ENCODE measurements around the gene OR5K1.

Gene OR5K1

DNA sequence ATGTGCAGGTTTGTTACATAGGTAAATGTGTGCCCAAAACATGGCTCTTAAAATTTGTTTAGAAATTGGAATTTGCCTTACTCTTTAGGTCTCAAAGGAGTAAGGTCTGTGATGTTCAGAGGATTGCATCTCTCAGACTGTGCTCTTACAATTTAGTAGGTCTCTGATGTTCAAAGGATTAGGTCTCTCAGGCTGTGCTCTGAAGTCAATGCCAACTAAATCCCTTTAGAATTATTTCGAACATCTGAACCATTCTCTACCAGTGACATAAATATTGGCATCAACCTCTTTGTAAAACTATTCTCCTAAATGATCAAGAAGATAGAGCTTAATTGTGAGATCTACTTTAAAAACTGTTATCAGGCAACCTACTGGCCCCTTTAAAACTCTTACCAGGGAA, at the start of gene OR5K1:
TSS of gene OR5K1 (plus strand) at position 301 of the 400 bp plus-strand sequence. CDS start 6,376 bp downstream, outside the sequence.
- DNase-seq = no peak

DNA sequence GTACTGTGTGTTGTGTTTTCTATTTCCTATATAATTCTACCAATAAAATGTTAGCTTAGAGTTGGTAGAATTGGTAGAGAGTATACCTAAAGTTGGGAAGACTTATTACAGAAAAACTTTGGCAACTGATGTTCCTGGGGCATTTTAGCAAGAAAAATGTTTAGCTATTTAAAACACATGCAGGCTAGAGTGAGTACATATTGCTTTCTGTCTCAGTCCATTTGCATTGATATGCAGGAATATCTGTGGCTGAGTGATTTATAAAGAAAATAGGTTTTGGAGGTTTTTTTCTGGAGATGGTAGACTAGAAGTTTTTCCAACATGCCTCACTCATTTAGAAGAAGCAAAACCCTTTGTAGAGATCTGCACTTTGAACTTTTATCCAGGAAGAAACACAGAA, 30.4 kb upstream of the OR5K1 start:
- no peak for DNase-seq

GRCh38 chr3:98433764-98434163, 29.2 kb upstream of the OR5K1 start:
- no peak for DNase-seq

DNA sequence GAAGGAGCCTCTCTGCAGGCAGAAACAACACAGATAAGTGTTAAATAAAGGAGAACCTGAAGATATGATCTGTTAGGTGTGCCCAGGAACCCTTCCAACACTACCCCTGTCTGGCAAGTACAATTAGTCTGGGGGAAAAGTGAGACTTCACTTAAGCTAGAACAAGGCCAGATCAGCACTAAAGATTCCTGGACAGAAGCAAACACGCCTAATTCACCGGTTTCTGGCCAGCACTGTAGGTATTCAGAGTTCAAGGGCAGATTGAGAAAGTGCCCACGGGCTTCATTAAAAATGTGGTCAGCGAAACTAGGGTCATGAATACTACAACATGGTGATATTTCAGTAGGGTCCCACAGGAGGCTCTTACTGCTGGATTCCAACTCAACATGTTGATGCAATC, 28.6 kb upstream of the OR5K1 start:
- no peak for DNase-seq

DNA sequence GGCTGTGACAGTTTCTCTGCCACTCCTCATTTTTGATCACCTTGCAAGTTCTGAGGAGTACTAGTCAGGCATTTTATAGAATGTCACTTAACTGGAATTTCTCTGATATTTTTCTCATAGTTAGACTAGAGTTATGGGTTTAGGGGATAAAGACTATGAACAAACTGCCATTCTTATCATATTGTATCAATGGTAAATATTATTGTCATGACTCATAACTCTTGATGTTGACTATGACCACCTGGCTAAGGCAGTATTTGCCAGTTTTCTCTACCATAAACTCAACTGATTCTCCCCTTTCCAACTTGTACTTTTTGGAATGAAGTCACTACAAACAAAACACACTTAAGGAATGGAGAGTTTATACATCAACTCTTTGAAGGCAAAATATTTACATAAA, 22.7 kb upstream of the OR5K1 start:
- DNase-seq = no peak

- no peak for DNase-seq
Measured at GRCh38 chr3:98445949-98446406, 17.0 kb upstream of the OR5K1 start.

DNA sequence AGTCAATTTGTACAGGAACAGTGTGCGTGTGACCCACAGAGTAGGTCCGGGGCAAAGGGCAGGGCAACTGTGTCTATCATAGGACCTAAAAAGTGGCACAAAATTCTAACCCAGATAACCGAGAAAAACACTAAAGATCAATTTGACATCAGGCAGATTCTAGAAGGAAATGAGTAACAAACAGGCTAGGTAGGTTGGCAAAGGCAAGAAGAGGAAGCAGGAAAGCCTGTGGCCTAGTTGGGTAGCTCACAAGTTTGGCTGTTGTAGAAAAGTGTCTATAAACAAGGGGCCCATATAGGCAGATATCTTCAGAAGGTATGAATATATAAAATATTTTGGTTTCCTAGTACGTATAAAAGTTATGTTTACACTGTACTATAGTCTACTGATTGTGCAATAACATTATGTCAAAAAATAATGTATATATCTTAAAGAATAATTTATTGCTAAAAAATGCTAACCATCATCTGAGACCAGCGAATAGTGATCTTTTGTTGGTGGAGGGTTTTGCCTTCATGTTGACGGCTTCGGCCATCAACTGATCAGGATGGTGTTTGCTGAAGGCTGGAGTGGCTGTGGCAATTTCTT, 13.3 kb upstream of the OR5K1 start:
- DNase-seq = no peak

GRCh38 chr3:98450372-98450771, 12.6 kb upstream of the OR5K1 start:
- DNase-seq = no peak

- DNase-seq = no peak
Measured at GRCh38 chr3:98453827-98454226, 9.2 kb upstream of the OR5K1 start.

DNA sequence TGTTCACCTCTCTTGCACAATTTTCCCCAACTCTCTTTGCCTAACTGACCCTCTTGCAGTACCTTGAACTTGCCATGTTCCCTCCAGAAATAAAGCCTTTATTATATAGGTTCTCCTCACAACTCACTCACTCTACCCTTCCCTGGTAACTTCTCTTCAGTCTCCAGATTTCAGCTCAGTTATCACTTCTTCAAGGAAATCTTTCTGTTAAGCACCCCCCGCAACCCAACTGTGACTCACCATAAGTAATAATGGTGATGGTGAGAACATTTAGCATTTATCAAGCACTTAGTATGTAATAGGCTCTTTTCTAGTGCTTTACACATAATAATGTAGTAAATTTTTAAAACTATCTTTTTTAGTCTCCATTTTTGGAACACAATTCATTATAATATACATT, 8.1 kb upstream of the OR5K1 start:
- DNase-seq = no peak

DNA sequence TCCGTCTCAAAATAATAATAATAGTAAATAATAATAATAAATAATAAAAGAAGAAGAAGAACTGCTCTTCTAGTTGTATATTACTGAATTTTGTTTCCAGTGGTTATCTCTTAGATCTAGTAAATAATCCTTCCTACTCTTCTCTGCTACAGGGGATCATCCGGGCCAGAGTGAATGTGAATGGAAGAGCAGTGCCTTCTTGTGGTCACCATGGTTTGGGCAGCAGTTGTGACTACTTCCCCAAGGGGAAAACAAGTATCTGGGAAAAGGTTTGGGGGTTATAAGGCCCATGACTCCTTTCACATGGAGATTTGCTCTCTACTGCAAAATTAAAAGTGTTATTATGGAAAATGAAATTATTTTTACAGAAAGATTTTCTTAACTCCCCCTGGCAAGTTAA, 5.5 kb upstream of the OR5K1 start:
- no peak for DNase-seq

DNA sequence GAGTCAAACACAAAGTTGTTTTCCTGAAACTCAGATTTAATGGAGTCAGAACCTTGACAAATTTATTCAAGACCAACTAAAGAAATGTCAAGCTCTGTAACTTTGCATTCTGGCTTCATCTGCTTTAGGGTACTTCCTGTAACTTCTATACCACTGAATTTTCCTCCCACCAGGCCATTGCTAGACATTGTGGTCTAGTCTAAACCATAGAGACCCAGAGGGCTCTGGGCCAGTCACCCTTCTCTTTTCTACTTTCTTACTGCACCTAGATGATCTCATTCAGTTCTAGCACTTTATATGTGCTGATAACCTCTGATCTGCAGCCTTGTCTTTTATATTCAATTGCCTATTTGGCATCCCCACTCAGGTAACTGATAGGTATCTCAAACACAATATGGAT, 2.8 kb upstream of the OR5K1 start:
- no peak for DNase-seq

- DNase-seq = no peak
Measured at GRCh38 chr3:98482717-98483482, 19.9 kb downstream of the OR5K1 start.

DNA sequence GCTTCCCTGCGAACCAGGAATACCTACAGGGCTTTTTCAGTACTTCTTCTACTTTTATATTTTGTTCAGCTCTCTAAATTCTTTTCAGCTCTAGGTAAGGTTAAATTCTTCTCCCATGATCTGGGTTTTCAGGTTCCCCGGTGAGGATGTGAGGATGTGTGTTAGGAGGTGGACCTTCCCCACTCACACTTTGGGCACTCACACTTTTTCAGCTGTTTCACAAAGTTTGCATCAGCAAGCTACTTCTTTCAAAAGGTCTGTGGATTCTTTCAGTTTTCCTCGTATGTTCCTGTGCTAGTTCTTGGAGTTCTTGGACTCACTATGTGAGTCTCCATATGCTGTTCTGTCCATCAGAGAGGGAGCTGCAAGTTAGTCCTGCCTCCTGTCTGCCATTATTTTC, 20.6 kb downstream of the OR5K1 start:
- DNase-seq = no peak

GRCh38 chr3:98497381-98497780, 34.4 kb downstream of the OR5K1 start, which contains the start of gene OR5K2:
Gene OR5K2, plus strand, starts transcription at chr3:98497681. Its CDS starts 0 bp downstream, at chr3:98497681.
- no peak for DNase-seq

- no peak for DNase-seq
Measured at GRCh38 chr3:98500019-98500418, 37.0 kb downstream of the OR5K1 start.

GRCh38 chr3:98501270-98501669, 38.3 kb downstream of the OR5K1 start:
- DNase-seq = peak; percentile 31

DNA sequence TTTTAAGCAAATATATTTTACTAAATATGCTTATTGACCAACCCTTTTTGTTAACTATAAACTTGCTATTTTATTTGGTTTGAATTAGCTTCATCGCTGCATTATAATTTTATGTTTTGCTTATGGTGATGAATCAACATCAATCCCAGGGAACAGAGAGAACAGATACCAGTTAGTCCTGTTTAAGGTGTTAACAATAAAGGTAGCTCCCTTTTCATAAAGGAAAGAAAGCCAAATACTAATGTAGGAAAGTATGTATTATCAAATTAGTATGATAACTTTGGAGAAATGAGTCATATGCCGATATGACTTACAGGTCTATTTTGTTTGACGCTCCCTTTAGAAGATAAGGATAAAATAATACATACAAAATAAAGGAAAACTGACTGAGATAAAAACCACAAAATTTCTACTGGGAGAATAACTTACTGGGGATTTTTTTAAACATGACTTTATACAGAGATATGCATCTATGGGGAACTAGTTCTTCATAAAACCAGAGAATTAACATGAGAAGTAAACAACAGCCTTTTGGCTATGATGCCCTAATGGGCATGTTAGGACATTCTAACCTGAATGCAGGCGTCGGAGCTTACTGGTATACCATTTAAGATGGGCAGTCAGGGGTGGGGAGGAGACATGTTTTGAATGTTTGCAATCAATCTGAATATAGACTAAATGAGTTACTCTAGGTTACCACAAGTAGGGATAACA, 39.0 kb downstream of the OR5K1 start:
- DNase-seq = no peak

DNA sequence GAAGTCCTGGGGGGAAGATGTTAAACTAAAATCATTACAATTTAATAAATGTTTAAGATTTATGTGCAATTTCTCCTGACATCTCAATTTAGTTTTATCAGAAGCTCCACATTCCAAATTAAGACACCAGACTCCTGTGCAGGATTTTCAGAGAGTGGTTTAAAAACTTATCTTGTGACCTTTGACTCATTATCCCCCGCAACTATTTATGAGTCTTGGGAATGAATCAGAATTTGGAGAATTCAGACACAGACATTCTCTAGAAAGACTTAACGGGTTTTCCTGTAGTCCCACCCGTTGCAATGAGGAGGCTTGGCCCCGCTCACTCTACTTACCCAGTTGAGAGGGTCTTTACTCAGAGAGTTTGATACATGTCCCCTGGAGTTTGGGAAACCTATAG, 41.5 kb downstream of the OR5K1 start:
- DNase-seq = no peak

GRCh38 chr3:98508582-98508981, 45.6 kb downstream of the OR5K1 start:
- DNase-seq = no peak

DNA sequence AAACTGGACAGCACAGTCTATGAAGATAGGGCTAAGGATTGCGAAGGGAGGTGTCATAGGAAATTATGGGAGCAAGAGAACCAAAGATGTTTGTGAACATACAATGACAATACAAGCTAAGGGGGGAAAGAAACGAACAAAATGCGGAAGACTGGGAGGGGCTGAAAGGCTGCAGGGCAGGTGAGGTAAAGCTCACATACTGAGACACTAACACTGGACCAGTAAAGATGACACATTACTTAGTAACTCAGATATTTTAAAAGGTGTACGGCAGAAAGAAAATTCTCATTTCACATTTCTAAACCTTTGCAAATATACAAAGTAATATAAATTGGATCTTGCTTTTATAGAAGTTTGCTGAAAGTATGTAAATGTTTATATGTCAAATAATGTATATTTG, 49.6 kb downstream of the OR5K1 start:
- no peak for DNase-seq

DNA sequence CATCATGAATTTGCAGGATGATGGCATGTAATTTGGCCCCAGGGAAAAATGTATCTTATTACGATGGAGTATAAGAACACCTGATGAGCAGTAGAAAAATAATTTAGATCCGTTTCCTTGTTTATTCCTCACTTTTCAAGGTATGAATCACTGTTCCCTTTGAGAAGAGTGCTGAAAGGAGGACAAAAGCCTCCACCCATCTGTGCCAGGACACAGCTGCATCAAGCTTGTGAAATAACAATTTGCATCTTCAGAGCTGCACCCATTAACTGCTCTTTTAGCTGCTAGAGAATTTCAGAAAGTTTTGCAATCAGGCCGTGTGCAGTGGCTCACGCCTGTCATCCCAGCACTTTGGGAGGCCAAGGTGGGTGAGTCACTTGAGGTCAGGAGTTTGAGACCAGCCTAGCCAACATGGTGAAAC, 50.1 kb downstream of the OR5K1 start:
- no peak for DNase-seq

DNA sequence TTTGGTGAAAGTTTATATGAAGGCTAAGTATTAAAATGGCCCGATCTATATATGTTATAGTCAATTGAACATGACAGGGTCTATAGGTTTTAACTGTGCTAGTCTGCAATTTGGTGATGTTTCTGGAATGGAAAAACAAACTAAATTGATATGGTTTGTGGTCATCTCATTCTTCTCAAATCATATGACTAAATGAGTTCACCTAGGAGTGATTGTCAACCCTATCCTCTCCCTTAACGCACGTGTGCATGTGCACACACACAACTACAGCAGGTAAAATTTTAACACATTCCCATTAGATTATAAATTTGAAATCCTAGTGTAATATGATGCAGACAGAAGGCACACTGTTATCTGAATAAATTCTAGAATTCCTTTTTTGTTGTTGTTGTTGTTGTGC, 50.7 kb downstream of the OR5K1 start:
- DNase-seq = no peak

- DNase-seq = no peak
Measured at GRCh38 chr3:98514948-98515347, 51.9 kb downstream of the OR5K1 start.
